Measurements from ENCODE around the gene TMEM132A.

The TMEM132A gene

DNA sequence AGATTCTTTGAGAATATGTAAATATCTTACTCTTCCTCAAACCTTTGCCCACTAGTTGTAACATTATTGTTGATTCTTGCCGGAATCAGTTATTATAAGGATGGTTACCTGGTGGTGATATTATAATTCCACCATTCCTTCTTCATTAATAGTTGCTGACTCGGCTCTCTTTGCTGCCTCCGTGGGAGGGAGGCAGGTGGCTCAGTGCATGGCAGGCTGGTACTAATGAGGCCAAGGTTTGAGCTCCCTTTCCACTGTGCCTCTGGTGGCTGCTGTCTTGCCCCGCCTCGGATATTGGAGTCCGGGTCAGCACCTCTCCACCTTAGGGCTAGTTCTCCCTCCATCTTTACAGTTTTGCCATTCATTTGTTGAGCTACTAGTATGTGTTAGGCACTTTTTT, 59.9 kb downstream of the TMEM132A start:
- Histone ChIP-seq H3K9ac (ENCODE audit: low read length) (no peak overlapping the region), H3K4me1 (ENCODE audit: insufficient read depth, low read length) (no peaks in the 10 kb centered on the region), H3K27ac (ENCODE audit: low read depth, low read length) (no peak overlapping the region), H3K9me3 (ENCODE audit: low read length) (no peaks in the 10 kb centered on the region), H3K36me3 (ENCODE audit: insufficient read depth, low read length) (no peaks in the 10 kb centered on the region), H3K4me3 (ENCODE audit: low read depth in 1 of 2, low read length in 2 of 2) (no peak overlapping the region), H3K27me3 (ENCODE audit: control insufficient read depth in 1 of 2, insufficient read depth in 2 of 2, low read length in 2 of 2) (no peaks in the 10 kb centered on the region)

DNA sequence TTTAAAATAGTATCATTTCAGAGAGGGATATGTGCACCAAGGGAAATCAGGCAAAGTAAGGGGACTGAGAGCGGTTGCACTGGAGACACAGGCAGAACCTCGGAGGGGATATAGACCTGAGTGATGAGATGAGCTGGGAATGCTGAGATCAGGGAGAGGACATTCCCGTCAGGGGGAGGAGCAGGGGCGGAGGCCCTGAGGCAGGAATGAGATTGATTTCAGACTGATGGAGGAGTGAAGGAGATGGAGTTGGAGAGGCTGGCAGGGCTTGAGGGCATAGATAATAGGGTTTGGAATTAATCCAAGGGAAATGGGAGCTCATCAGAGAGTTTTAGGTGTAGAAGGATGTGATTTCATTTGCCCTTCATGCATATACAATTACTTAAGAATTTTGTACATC, 60.4 kb downstream of the TMEM132A start:
- Histone ChIP-seq H3K4me1 (ENCODE audit: insufficient read depth, low read length) (no peaks in the 10 kb centered on the region), H3K9me3 (ENCODE audit: low read length) (no peaks in the 10 kb centered on the region), H3K36me3 (ENCODE audit: insufficient read depth, low read length) (no peaks in the 10 kb centered on the region), H3K27ac (ENCODE audit: low read depth, low read length) (no peak overlapping the region), H3K9ac (ENCODE audit: low read length) (no peak overlapping the region), H3K4me3 (ENCODE audit: low read depth in 1 of 2, low read length in 2 of 2) (no peak overlapping the region), H3K27me3 (ENCODE audit: control insufficient read depth in 1 of 2, insufficient read depth in 2 of 2, low read length in 2 of 2) (no peaks in the 10 kb centered on the region)

DNA sequence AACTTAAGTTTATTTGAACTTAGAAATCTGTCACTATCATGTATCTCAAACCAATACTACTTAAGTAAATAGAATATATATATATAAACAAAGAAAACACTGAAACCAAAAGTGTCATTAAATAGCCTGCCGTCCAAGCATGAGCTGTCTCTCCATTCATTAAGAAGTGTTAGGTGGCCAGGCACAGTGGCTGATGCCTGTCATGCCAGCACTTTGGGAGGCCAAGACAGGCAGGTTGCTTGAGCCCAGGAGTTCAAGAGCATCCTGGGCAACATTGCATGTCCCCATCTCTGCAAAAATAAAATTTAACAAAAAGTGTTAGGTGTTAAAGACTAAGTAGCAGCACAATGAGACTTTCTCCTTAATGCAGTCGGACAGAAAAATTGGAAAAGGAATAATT, 61.2 kb downstream of the TMEM132A start:
- Histone ChIP-seq H3K27ac (ENCODE audit: low read depth, low read length) (no peak overlapping the region), H3K9ac (ENCODE audit: low read length) (no peak overlapping the region), H3K4me3 (ENCODE audit: low read depth in 1 of 2, low read length in 2 of 2) (no peak overlapping the region), H3K27me3 (ENCODE audit: control insufficient read depth in 1 of 2, insufficient read depth in 2 of 2, low read length in 2 of 2) (no peaks in the 10 kb centered on the region), H3K36me3 (ENCODE audit: insufficient read depth, low read length) (no peaks in the 10 kb centered on the region), H3K4me1 (ENCODE audit: insufficient read depth, low read length) (no peaks in the 10 kb centered on the region), H3K9me3 (ENCODE audit: low read length) (no peaks in the 10 kb centered on the region)

DNA sequence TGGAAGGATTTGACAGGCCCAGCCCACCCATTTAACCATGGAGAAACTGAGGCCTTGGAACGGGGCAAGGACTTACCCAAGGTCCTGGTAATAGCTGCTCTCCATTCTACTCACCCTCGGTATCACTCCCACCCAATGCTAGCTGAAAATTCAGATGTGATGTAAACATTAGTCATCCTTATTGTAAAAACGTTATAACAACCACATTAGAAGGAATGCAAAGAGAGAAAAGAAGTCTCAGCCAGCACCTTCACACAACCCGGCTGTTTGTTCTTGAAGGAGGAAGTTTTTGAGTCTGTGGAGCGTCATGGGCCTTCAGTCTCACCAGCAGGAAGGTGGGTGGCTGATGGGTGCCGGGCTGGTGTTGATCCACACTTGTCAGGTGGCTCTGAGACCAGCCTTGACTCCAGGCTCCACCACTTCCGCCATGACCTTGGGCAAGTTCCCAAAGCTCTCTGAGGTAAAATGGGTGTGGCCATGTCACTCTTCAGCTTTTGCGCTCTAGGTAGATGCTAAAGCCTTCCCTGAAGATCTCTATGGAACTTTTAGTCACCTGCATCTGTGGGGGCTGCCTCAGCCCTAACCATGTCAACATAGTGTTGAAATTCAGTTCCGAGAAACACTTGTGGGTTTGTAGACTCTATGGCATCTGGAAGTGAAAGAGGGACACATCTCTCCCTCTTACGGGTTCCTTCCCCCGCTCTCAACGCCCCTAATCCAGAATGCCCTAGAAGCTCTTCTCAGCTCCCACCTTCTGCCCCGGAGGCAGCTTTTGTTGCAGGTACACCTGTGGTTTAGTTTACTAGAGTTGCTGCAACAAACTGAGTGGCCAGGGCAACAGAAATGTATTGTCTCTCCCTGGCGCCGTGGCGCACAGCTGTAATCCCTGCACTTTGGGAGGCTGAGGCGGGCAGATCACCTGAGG, 62.0 kb downstream of the TMEM132A start:
- no peak overlapping the region for H3K4me3 ChIP-seq (ENCODE audit: low read depth in 1 of 2, low read length in 2 of 2)
- H3K27ac ChIP-seq (ENCODE audit: low read depth, low read length), result no peak overlapping the region
- H3K4me1 ChIP-seq (ENCODE audit: insufficient read depth, low read length), result no peaks in the 10 kb centered on the region

More for the DNA sequence above, 62.0 kb downstream of the TMEM132A start:
- Histone ChIP-seq H3K9me3 (ENCODE audit: low read length) (no peaks in the 10 kb centered on the region), H3K9ac (ENCODE audit: low read length) (no peak overlapping the region), H3K27me3 (ENCODE audit: control insufficient read depth in 1 of 2, insufficient read depth in 2 of 2, low read length in 2 of 2) (no peaks in the 10 kb centered on the region), H3K36me3 (ENCODE audit: insufficient read depth, low read length) (no peaks in the 10 kb centered on the region)

All from muscle layer of colon (tissue), 2 donors.